Nephron progenitor cell (in vitro differentiated cells): ENCODE measurements around the gene MATN1.

Experiments used
- DNase-seq: peaks from one replicate; pipeline ENCODE4 v3.0.0; 2021
- H3K27ac Mint-ChIP-seq: 2 replicates; pipeline ENCODE4 v1.8.0; 2021; ENCODE audit warnings: mild to moderate bottlenecking, moderate library complexity, mixed read lengths
- H3K27me3 Mint-ChIP-seq: 2 replicates; pipeline ENCODE4 v1.8.0; 2021; ENCODE audit warnings: mild to moderate bottlenecking, low read depth, mixed read lengths; ENCODE audit not compliant: poor library complexity
- H3K36me3 Mint-ChIP-seq: 2 replicates; pipeline ENCODE4 v1.8.0; 2021; ENCODE audit warnings: low read depth, mixed read lengths
- H3K4me1 Mint-ChIP-seq: 2 replicates; pipeline ENCODE4 v1.8.0; 2021; ENCODE audit warnings: mixed read lengths
- H3K4me3 Mint-ChIP-seq: 2 replicates; pipeline ENCODE4 v1.8.0; 2021; ENCODE audit warnings: mild to moderate bottlenecking, moderate library complexity, mixed read lengths
- H3K9me3 Mint-ChIP-seq: 2 replicates; pipeline ENCODE4 v1.8.0; 2021; ENCODE audit warnings: mild to moderate bottlenecking, moderate library complexity, mixed read lengths
- CTCF ChIP-seq: fragments of 200-600 bp; sonication (generic); IDR thresholded peaks from 2 replicates; pipeline ENCODE4 v1.5.0; 2021; ENCODE audit warnings: antibody characterized with exemption

Gene MATN1

GRCh38 chr1:30758121-30758688 lies 34.8 kb upstream of the MATN1 start:
- Mint-ChIP-seq H3K9me3 (no peaks in the 10 kb centered on the region), H3K36me3 (no peaks in the 10 kb centered on the region), H3K27me3 (peaks cover 6% of the 10 kb centered on the region), H3K4me1 (peaks cover 69% of the 10 kb centered on the region), H3K4me3 (no peak overlapping the region), H3K27ac (no peak overlapping the region)
- no peak for DNase-seq
- TF ChIP-seq CTCF: no peak

- Mint-ChIP-seq H3K4me1 (peaks cover 69% of the 10 kb centered on the region), H3K36me3 (no peaks in the 10 kb centered on the region), H3K9me3 (no peaks in the 10 kb centered on the region), H3K27ac (peak within 1 kb of the TSS; percentile 69), H3K4me3 (no peak within 1 kb of the TSS), H3K27me3 (peaks cover 7% of the 10 kb centered on the region)
- TF ChIP-seq CTCF: no peak
- no peak for DNase-seq
Measured at GRCh38 chr1:30757352-30758120, 34.2 kb upstream of the MATN1 start, which contains the start of gene LAPTM5. TSS of gene LAPTM5 (minus strand) at chr1:30757774. CDS start at chr1:30757745, 29 bp downstream.

GRCh38 chr1:30756545-30757351 lies 33.4 kb upstream of the MATN1 start:
- no peaks in the 10 kb centered on the region for H3K9me3 Mint-ChIP-seq
- peak overlapping the region; percentile 69 for H3K27ac Mint-ChIP-seq
- H3K27me3 Mint-ChIP-seq: peaks cover 9% of the 10 kb centered on the region
- peaks cover 65% of the 10 kb centered on the region for H3K4me1 Mint-ChIP-seq
- no peak overlapping the region for H3K4me3 Mint-ChIP-seq
- no peak for TF ChIP-seq CTCF
- no peaks in the 10 kb centered on the region for H3K36me3 Mint-ChIP-seq
- no peak for DNase-seq

- Mint-ChIP-seq H3K4me1 (peaks cover 60% of the 10 kb centered on the region), H3K27ac (no peak overlapping the region), H3K9me3 (no peaks in the 10 kb centered on the region), H3K4me3 (no peak overlapping the region), H3K27me3 (peaks cover 9% of the 10 kb centered on the region), H3K36me3 (no peaks in the 10 kb centered on the region)
- DNase-seq: no peak
- no peak for TF ChIP-seq CTCF
Measured at GRCh38 chr1:30756206-30756544, 32.8 kb upstream of the MATN1 start.

GRCh38 chr1:30755746-30756145 lies 32.4 kb upstream of the MATN1 start:
- no peak overlapping the region for H3K4me3 Mint-ChIP-seq
- no peaks in the 10 kb centered on the region for H3K9me3 Mint-ChIP-seq
- no peaks in the 10 kb centered on the region for H3K36me3 Mint-ChIP-seq
- H3K4me1 Mint-ChIP-seq: peaks cover 55% of the 10 kb centered on the region
- TF ChIP-seq CTCF: no peak
- no peak overlapping the region for H3K27ac Mint-ChIP-seq
- no peak for DNase-seq
- peaks cover 9% of the 10 kb centered on the region for H3K27me3 Mint-ChIP-seq
